Measurements from ENCODE around the gene RFPL2. TPM values are rescaled to one million over a fixed set of nuclear protein-coding genes. Genes with fewer than 3 reads are reported as not detected.
"Not testable (repeated sequence)": the region's sequence is repeated elsewhere in the genome, so short reads cannot be mapped to it uniquely, and the experiment has no call there.

Gene RFPL2
- polyA plus RNA-seq, 4 donors, result 0.23 to 0.56 (median 0.36) TPM

GRCh38 chr22:32206774-32207758 is 2.2 kb upstream of the RFPL2 start:
- no peak for DNase-seq (ENCODE audit: low read depth in 4 of 4, low spot score in 2 of 4)

DNA sequence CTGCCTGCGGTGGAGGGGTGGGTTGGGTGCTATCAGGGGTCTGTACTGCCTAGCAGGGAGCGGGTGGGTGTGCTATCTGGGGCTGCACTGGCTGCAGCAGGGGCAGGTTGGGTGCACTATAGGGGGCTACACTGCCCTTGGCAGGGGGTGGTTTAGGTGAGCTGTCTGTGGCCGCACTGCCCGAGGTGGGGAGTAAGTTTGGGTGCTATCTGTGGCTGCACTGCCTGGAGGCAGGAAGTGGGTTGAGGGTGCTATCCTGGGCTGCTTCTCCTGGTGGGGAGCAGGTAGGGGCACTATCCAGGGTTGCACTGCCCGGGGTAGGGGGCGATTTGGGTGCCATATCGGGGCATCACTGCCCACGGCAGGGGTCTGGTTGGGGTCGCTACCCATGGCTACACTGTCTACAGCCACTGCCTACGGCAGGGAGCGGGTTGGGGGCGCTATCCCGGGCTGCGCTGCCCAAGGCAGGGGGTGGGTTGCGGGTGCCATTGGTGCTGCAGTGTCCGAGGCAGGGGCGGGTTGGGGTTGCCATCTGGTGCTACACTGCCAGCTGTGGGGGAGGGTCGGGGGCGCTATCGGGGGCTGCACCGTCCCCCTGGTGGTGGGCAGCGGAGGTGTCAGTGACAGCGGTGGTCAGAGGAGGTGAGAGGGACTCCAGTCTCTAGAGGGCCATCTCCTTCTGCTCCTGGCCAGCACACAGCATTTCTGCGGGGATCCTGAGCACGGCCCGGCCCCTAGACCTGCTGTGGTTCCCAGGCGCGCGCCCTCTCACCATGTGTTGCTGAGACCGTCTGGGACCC is 1.3 kb upstream of the RFPL2 start:
- DNase-seq (ENCODE audit: low read depth in 4 of 4, low spot score in 2 of 4), result no peak

DNA sequence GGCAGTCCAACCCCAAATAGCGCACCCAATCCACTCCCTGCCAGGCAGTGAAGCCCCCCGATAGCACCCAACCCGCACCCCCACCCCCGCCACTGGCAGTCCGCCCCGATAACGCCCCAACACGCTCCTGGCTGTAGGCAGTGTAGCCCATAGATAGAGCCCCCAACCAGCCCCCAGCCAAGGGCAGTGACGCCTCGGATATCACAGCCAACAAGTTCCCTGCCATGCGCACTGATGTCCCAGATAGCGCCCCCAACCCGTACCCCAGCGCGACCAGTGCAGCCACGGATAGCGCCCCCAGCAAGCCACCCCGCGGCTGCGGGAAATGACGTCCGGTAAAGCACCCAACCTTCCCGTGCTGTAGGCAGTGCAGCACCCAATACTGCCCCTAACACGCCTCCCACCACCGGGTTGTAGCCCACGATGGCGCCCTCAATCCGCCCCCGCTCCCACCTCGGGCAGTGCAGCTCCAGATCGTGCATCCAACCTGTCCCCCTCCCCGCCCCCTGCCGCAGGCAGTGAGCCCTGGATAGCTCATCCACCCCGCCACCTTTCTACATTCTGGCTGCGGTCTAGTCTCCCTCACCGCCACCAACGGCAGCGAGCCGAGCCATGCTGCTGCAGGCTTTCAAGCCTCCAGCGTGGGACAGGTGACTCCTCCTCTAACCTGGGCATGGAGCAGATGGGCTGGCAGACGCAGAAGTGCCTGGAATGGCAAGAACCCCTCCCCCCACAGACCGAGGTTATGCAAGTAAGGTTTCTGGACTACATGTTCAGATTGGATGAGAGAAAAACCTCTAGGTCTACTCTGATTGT is 625 bp downstream of the RFPL2 start:
- DNase-seq (ENCODE audit: low read depth in 4 of 4, low spot score in 2 of 4), result peak in 1 of 4 donors; percentile 21

- DNase-seq (ENCODE audit: low read depth in 4 of 4, low spot score in 2 of 4), result no peak
These were observed 1.5 kb downstream of the RFPL2 start for GRCh38 chr22:32203181-32204039.

DNA sequence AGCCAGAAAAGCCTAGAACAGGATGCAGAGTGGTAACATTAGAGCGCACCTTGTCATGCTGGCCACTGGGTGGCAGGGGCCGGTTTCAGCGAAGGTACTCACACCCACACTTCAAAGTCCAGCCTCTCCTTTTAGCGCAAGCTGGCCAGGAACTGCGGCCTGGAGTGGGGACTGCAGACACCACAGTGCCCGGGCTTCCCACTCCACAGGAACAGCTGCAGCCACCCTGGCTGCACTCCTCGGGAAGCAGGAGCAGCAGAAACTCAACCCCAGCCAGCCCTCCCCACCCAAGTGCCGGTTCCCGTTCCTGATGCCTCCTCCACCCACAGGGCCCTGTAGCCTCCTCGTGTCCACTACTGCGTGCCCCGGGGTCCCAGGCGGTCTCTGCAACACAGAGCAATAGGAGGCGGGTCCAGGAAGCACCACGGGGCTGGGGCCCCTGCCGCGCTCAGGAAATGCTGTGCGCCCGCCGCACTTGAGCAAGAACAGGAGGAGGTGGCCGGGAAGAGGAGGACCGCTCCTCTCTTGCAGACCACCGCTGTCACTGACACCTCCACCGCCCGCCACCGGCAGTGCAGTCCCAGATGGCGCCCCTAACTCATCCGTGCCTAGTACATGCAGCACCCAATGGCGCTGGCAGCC is 2.2 kb downstream of the RFPL2 start:
- DNase-seq (ENCODE audit: low read depth in 4 of 4, low spot score in 2 of 4), result peak in 2 of 4 donors; percentile 41 to 50

- DNase-seq (ENCODE audit: low read depth in 4 of 4, low spot score in 2 of 4), result no peak
These were observed 2.7 kb downstream of the RFPL2 start for GRCh38 chr22:32202161-32202538.

GRCh38 chr22:32200752-32201151 is 4.1 kb downstream of the RFPL2 start:
- no peak for DNase-seq (ENCODE audit: low read depth in 4 of 4, low spot score in 2 of 4)

DNA sequence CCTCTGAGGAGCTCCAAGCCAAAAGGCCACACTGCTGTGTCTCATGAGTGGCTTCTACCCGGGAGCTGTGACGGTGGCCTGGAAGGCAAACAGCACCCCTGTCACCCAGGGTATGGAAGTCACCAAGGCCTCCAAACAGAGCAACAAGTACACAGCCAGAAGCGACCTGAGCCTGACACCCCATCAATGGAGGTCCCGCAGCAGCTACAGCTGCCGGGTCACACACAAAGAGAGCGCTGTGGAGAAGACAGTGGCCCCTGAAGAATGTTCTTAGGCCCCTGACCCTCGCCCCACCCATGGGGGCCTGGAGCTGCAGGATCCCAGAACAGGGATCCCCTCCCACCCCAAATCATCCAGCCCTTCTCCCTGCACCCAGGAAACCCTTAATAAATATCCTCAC is 4.9 kb downstream of the RFPL2 start:
- DNase-seq (ENCODE audit: low read depth in 4 of 4, low spot score in 2 of 4), result no peak

DNA sequence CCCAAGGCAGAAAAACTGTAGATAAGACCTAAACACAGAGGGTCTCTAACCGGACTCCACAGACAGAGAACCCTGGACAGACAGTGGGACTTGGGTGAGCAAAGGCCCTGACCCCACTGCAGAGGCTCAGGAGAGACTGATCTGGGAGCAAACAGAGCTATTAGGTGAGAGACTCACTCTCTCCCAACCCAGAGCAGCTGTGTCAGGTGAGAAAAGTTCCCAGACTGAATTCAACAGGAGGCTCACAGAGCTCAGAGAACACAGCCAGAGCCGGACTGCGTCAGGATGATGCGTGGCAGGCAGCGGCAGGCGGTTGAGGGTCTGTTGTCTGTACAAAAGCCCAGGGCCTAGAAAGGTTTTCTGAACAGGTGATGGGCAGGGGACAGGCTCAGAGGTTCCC is 5.5 kb downstream of the RFPL2 start:
- no peak for DNase-seq (ENCODE audit: low read depth in 4 of 4, low spot score in 2 of 4)

DNA sequence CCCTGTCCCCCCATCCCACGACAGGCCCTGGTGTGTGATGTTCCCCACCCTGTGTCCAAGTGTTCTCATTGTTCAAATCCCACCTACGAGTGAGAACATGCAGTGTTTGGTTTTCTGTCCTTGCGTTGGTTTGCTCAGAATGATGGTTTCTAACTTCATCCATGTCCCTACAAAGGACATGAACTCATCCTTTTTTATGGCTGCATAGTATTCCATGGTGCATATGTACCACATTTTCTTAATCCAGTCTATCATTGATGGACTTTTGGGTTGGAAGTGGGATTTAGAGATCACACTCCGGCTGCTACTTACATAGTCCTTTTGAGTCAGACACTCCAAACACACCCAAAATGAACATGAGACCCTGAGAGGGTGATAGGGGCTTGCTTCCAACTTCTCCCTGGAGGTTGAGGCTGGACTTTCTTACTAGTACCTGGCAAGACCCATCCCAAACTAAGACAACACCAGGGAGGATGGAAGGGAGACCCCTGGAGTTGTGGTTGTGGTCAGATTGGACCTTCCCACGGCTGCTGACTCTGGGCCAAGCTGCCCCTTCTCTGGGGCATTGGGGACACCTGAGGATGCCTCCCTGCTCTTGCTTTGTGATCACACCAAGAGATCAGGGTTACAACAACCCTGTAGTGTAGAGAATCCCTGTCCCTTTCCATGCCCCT is 7.2 kb downstream of the RFPL2 start:
- not testable (repeated sequence) for DNase-seq (ENCODE audit: low read depth in 4 of 4, low spot score in 2 of 4)

DNA sequence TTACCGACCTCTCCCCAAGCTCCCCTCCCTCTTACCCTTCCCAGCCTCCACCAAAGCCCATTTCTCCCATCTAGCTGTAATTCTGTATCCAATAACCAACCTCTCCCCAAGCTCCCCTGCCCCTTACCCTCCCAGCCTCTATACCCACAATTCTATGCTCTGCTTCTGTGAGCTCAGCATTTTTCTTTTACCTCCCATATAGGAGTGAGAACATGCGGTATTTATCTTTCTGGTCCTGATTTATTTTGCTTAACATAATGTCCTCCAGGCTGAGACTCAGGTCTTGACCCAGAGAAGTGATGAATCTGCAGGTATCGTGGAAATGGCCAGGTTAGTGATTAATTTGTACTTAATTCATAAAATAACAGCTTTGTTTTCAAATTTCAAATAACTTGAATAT is 9.0 kb downstream of the RFPL2 start:
- DNase-seq (ENCODE audit: low read depth in 4 of 4, low spot score in 2 of 4), result not testable (repeated sequence)

GRCh38 chr22:32193346-32193745 is 11.5 kb downstream of the RFPL2 start:
- not testable (repeated sequence) for DNase-seq (ENCODE audit: low read depth in 4 of 4, low spot score in 2 of 4)

- DNase-seq (ENCODE audit: low read depth in 4 of 4, low spot score in 2 of 4), result not testable (repeated sequence)
These were observed 13.9 kb downstream of the RFPL2 start for GRCh38 chr22:32191021-32191420.

DNA sequence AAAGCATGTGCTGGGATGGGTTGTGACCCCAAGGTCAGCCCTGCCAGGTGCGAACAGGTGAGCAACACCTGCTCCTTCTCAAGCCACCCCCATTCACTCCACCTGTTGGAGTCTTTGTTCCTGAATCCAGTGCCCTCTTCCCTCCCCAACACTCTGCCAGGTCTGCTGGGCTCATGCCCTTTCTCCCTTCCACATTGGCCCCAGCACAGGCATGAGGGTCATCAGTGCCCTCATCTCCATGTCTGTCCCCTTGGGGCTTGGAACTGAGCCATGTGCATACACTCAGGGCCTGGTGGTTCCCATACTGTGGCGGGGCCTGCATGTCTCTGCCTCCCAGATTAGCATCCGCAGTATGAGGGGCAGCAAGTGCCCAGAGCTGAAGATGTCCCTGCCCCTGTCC is 19.1 kb downstream of the RFPL2 start:
- no peak for DNase-seq (ENCODE audit: low read depth in 4 of 4, low spot score in 2 of 4)

- no peak for DNase-seq (ENCODE audit: low read depth in 4 of 4, low spot score in 2 of 4)
These were observed 21.2 kb downstream of the RFPL2 start for GRCh38 chr22:32183625-32184024.

DNA sequence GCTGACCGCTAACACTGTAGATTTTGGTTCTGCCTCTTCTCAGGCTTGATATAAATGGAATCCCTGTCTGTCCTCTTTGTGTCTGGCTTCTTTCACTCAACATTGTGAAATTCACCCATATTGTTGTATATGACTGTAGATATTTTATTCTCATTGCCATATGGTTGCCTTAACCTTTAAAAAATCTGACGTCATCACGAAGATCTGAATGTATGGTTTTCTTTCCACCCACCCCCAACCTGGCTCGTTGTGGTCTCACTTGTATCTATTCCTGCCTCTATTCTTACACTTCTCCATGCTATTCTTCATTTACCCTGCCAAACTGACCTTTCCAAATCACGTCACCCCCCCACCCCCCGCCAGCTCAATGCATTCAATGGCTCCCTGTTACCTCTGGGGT is 23.8 kb downstream of the RFPL2 start:
- no peak for DNase-seq (ENCODE audit: low read depth in 4 of 4, low spot score in 2 of 4)

- no peak for DNase-seq (ENCODE audit: low read depth in 4 of 4, low spot score in 2 of 4)
These were observed 27.6 kb downstream of the RFPL2 start for GRCh38 chr22:32177221-32177765.
